HepG2 (cell line): ENCODE measurements around the gene MARF1. TPM values are rescaled to one million over a fixed set of nuclear protein-coding genes. Genes with fewer than 3 reads are reported as not detected.

Experiments
- BRD4 ChIP-seq: sonication (generic); formaldehyde crosslinking; IDR thresholded peaks from 2 replicates; pipeline ENCODE4 v1.4.0; 2020; ENCODE audit warnings: missing genetic modification reagents
- ELF1 ChIP-seq: sonication (generic); formaldehyde crosslinking; IDR thresholded peaks from 2 replicates; pipeline ENCODE4 v1.4.0; 2020; ENCODE audit warnings: missing genetic modification reagents
- ELF4 ChIP-seq: sonication (generic); formaldehyde crosslinking; IDR thresholded peaks from 2 replicates; pipeline ENCODE4 v1.5.0; 2020; ENCODE audit warnings: missing genetic modification reagents, mild to moderate bottlenecking, moderate library complexity, borderline replicate concordance
- GFI1 ChIP-seq: sonication (generic); formaldehyde crosslinking; IDR thresholded peaks from 2 replicates; pipeline ENCODE4 v1.5.0; 2020; ENCODE audit warnings: missing genetic modification reagents, mild to moderate bottlenecking, borderline replicate concordance
- IRF9 ChIP-seq: sonication (generic); formaldehyde crosslinking; IDR thresholded peaks from 2 replicates; pipeline ENCODE4 v1.8.0; 2022; ENCODE audit warnings: missing genetic modification reagents, mild to moderate bottlenecking, borderline replicate concordance
- JDP2 ChIP-seq: sonication (generic); formaldehyde crosslinking; IDR thresholded peaks from 2 replicates; pipeline ENCODE4 v1.8.1; 2022; ENCODE audit warnings: missing genetic modification reagents, borderline replicate concordance
- KDM3A ChIP-seq: IDR thresholded peaks from 2 replicates; pipeline ENCODE4 v1.6.1; 2018; ENCODE audit warnings: low read depth, missing compliant biosample characterization
- KLF16 ChIP-seq, 2 experiments: sonication (generic) in 1 of 2; formaldehyde crosslinking in 1 of 2; IDR thresholded peaks; 2 replicates each; pipeline versions ENCODE4 v1.6.1 to v1.8.0; 2016 to 2023; ENCODE audit warnings: missing genetic modification reagents in 2 of 2, missing compliant biosample characterization in 1 of 2
- MXD3 ChIP-seq: IDR thresholded peaks from 2 replicates; pipeline ENCODE4 v1.6.1; 2016; ENCODE audit warnings: mild to moderate bottlenecking, missing biosample characterization, missing genetic modification reagents
- NCOA5 ChIP-seq: sonication (generic); formaldehyde crosslinking; IDR thresholded peaks from 2 replicates; pipeline ENCODE4 v1.4.0; 2020; ENCODE audit warnings: missing genetic modification reagents
- PCBP1 ChIP-seq: fragments of 200-400 bp; formaldehyde crosslinking; IDR thresholded peaks from 2 replicates; pipeline ENCODE4 v1.6.1; 2017; ENCODE audit warnings: mild to moderate bottlenecking, low read depth, low read length, borderline replicate concordance
- PHF5A ChIP-seq: IDR thresholded peaks from one replicate; pipeline ENCODE4 v1.6.1; 2018; ENCODE audit warnings: low read depth, missing genetic modification reagents; ENCODE audit not compliant: unreplicated experiment
- PPARG ChIP-seq: conservative IDR thresholded peaks from 2 replicates; pipeline ENCODE4 v1.6.1; 2016; ENCODE audit warnings: missing biosample characterization, missing genetic modification reagents
- PREB ChIP-seq: sonication (generic); formaldehyde crosslinking; IDR thresholded peaks from 2 replicates; pipeline ENCODE4 v1.4.0; 2020; ENCODE audit warnings: missing genetic modification reagents
- REPIN1 ChIP-seq: sonication (generic); formaldehyde crosslinking; IDR thresholded peaks from 2 replicates; pipeline ENCODE4 v1.8.0; 2022; ENCODE audit warnings: missing genetic modification reagents, low read depth, mild to moderate bottlenecking, borderline replicate concordance
- SAP130 ChIP-seq: IDR thresholded peaks from 2 replicates; pipeline ENCODE4 v1.6.1; 2016; ENCODE audit warnings: low read depth
- ZFP91 ChIP-seq: sonication (generic); formaldehyde crosslinking; IDR thresholded peaks from 2 replicates; pipeline ENCODE4 v1.9.0; 2022; ENCODE audit warnings: missing genetic modification reagents, mild to moderate bottlenecking, borderline replicate concordance
- ZNF138 ChIP-seq: sonication (generic); formaldehyde crosslinking; IDR thresholded peaks from 2 replicates; pipeline ENCODE4 v1.5.0; 2020; ENCODE audit warnings: mild to moderate bottlenecking, low read depth, missing genetic modification reagents
- ZNF264 ChIP-seq: sonication (generic); formaldehyde crosslinking; IDR thresholded peaks from 2 replicates; pipeline ENCODE4 v1.4.0; 2020; ENCODE audit warnings: missing genetic modification reagents
- ZNF331 ChIP-seq: sonication (generic); formaldehyde crosslinking; IDR thresholded peaks from 2 replicates; pipeline ENCODE4 v1.4.0; 2020; ENCODE audit warnings: missing genetic modification reagents
- ZNF576 ChIP-seq: sonication (generic); formaldehyde crosslinking; IDR thresholded peaks from 2 replicates; pipeline ENCODE4 v1.4.0; 2020; ENCODE audit warnings: mild to moderate bottlenecking, missing genetic modification reagents
- ZNF598 ChIP-seq: sonication (generic); formaldehyde crosslinking; IDR thresholded peaks from 2 replicates; pipeline ENCODE4 v1.5.1; 2020; ENCODE audit warnings: mild to moderate bottlenecking, missing genetic modification reagents, borderline replicate concordance
- ZNF740 ChIP-seq: sonication (generic); formaldehyde crosslinking; IDR thresholded peaks from 2 replicates; pipeline ENCODE4 v1.4.0; 2020; ENCODE audit warnings: missing genetic modification reagents
- ZNF766 ChIP-seq: sonication (generic); formaldehyde crosslinking; IDR thresholded peaks from 2 replicates; pipeline ENCODE4 v1.5.0; 2020; ENCODE audit warnings: missing genetic modification reagents, borderline replicate concordance
- ZNF878 ChIP-seq: sonication (generic); formaldehyde crosslinking; IDR thresholded peaks from 2 replicates; pipeline ENCODE4 v1.8.1; 2023; ENCODE audit warnings: mild to moderate bottlenecking, missing genetic modification reagents, moderate library complexity
- ZSCAN22 ChIP-seq: sonication (generic); formaldehyde crosslinking; IDR thresholded peaks from 2 replicates; pipeline ENCODE4 v1.4.0; 2020; ENCODE audit warnings: mild to moderate bottlenecking, missing genetic modification reagents
- polyA plus RNA-seq, 8 experiments: library from polyadenylated mRNA; depleted of rRNA in 3 of 8; stranded (reverse) in 7 of 8; unstranded in 1 of 8; fragments of >200 nt; fragmentation: Illumina TruSeq in 4 of 8; extraction: Trizol in 4 of 8; gene quantifications; 2 replicates each; pipeline versions ENCODE4 v1.2.1 to v1.2.3, GENCODE V29; 2011 to 2016; ENCODE audit warnings: low read depth in 4 of 8, missing spikeins in 1 of 8, mixed read lengths in 1 of 8; ENCODE audit not compliant: insufficient read depth in 1 of 8
- total RNA-seq, 5 experiments: library from RNA; depleted of rRNA; stranded (reverse); fragments of >200 nt; fragmentation: Illumina TruSeq; extraction: Trizol; gene quantifications; 2 replicates each; pipeline ENCODE4 v1.2.3, GENCODE V29; 2016; ENCODE audit warnings: low read depth in 1 of 5

MARF1 gene
- total and polyA plus RNA-seq, 2 of the 13 experiments (the other 11 are each of a cell fraction or from before 2014, with no cell fraction given): 8.7 to 20.7 TPM

- peak; percentile 92 for TF ChIP-seq IRF9 (CRISPR knock-in tag)
- TF ChIP-seq ZNF766: no peak
- TF ChIP-seq ZNF598 (CRISPR knock-in tag): peak; percentile 47; the same call in 1 of the 2 replicates
- peak; percentile 74 for TF ChIP-seq PPARG
- no peak for TF ChIP-seq ELF1 (CRISPR knock-in tag)
- TF ChIP-seq ZNF740 (CRISPR knock-in tag): peak; percentile 96; the same call in 1 of the 2 replicates
- peak; percentile 57; the same call in 1 of the 2 replicates for TF ChIP-seq ZNF264 (CRISPR knock-in tag)
- TF ChIP-seq PHF5A (CRISPR knock-in tag): peak; percentile 98
- TF ChIP-seq KDM3A (CRISPR knock-in tag): 0 out of 2 replicates have a peak, but pooled peaks have one; percentile 57
- TF ChIP-seq ZFP91: peak; percentile 80; the same call in 1 of the 2 replicates
- TF ChIP-seq ZNF331: no peak; the same call in 1 of the 2 replicates
- peak; percentile 87 for TF ChIP-seq ELF4
- TF ChIP-seq NCOA5: no peak
- peak; percentile 67; the same call in 1 of the 2 replicates for TF ChIP-seq GFI1 (CRISPR knock-in tag)
- TF ChIP-seq BRD4 (CRISPR knock-in tag): peak; percentile 77
- TF ChIP-seq KLF16 (CRISPR knock-in tag; IDR thresholded peaks at IDR 0.05): peak in 1 of 2 experiments; percentile 17; a peak in 3 of 4 replicates
- TF ChIP-seq ZNF576: no peak; the same call in 1 of the 2 replicates
- 0 out of 2 replicates have a peak, but pooled peaks have one; percentile 46 for TF ChIP-seq MXD3 (CRISPR knock-in tag)
- TF ChIP-seq PCBP1: peak; percentile 99
- TF ChIP-seq PREB (CRISPR knock-in tag): no peak
- TF ChIP-seq SAP130 (CRISPR knock-in tag): peak; percentile 79
- TF ChIP-seq REPIN1: peak; percentile 95
- TF ChIP-seq JDP2 (CRISPR knock-in tag): no peak
- TF ChIP-seq ZSCAN22 (CRISPR knock-in tag): 0 out of 2 replicates have a peak, but pooled peaks have one; percentile 55
- TF ChIP-seq ZNF878: peak; percentile 72; the same call in 1 of the 2 replicates
- 0 out of 2 replicates have a peak, but pooled peaks have one; percentile 61 for TF ChIP-seq ZNF138 (CRISPR knock-in tag)
These were observed 352 bp downstream of the MARF1 start (continued) for GRCh38 chr16:15642557-15643047.
